HL-60 (cell line): Measurements from ENCODE around the gene NUDT19.
A peak's percentile ranks its signal among the peaks of the same experiment; 100 is the strongest.

ENCODE experiments used
- DNase-seq, 2 experiments: peaks; one replicate each; pipeline ENCODE4 v3.0.0-alpha.2; 2010 to 2020; ENCODE audit warnings: low read depth in 1 of 2, low spot score in 1 of 2
- H3K27ac ChIP-seq: fragments of 250-450 bp; sonication (Bioruptor Pico); replicated peaks from 2 replicates; pipeline ENCODE4 v1.5.1; 2020; ENCODE audit warnings: mild to moderate bottlenecking, moderate library complexity
- H3K27me3 ChIP-seq: fragments of 250-450 bp; sonication (Bioruptor Pico); 2 replicates; pipeline ENCODE4 v1.5.1; 2021; ENCODE audit warnings: mild to moderate bottlenecking, moderate library complexity; ENCODE audit not compliant: insufficient read depth, poor library complexity, severe bottlenecking
- H3K4me3 ChIP-seq: replicated peaks from 2 replicates; pipeline ENCODE4 v1.5.1; 2011; ENCODE audit warnings: mild to moderate bottlenecking, control low read depth, low read length; ENCODE audit not compliant: insufficient read depth
- CTCF ChIP-seq: IDR thresholded peaks from one replicate; pipeline ENCODE4 v1.5.1; 2011; ENCODE audit warnings: low read length, control low read depth, inconsistent platforms; ENCODE audit not compliant: insufficient read depth
- GABPA ChIP-seq: IDR thresholded peaks from 2 replicates; pipeline ENCODE4 v1.6.1; 2012; ENCODE audit warnings: low read depth
- POLR2AphosphoS5 ChIP-seq: IDR thresholded peaks from 2 replicates; pipeline ENCODE4 v1.6.1; 2012; ENCODE audit warnings: low read depth
- REST ChIP-seq: IDR thresholded peaks from 2 replicates; pipeline ENCODE4 v1.6.1; 2012; ENCODE audit warnings: low read depth; ENCODE audit not compliant: insufficient replicate concordance
- SPI1 ChIP-seq: IDR thresholded peaks from 2 replicates; pipeline ENCODE4 v1.6.1; 2012; ENCODE audit warnings: low read depth, mild to moderate bottlenecking, borderline replicate concordance

Gene NUDT19

DNA sequence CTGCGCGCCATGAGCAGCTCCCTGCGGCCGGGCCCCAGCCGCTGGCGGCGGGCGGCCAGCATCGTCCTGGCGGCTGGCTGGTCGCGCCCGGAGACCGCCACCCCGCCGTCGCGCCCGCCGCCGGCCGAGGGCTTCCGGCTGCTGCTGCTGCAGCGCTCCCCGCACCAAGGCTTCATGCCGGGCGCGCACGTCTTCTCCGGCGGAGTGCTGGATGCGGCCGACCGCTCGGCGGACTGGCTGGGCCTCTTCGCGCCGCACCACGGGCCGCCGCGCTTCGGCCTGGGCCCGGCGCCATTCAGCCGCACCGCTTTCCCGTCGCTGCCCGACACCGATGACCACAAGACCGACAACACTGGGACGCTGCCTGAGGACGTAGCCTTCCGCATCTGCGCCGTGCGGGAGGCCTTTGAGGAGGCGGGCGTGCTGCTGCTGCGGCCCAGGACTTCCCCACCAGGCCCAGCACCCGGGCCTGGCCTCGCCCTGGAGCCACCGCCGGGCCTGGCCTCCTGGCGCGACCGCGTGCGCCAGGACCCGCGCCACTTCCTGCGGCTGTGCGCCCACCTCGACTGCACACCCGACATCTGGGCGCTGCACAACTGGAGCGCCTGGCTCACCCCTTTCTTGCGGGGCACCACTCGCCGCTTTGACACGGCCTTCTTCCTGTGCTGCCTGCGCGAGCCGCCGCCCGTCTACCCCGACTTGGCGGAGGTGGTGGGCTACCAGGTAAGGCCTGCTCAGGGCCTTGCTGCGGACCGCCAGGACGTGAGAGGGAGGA, 518 bp downstream of the NUDT19 start:
- Histone ChIP-seq H3K27ac (peak overlapping the region; percentile 96), H3K27me3 (no peaks in the 10 kb centered on the region), H3K4me3 (peak overlapping the region; percentile 71)
- TF ChIP-seq GABPA, result no peak
- TF ChIP-seq REST, result no peak
- no peak for TF ChIP-seq CTCF
- TF ChIP-seq POLR2AphosphoS5, result peak; percentile 48; the same call in 1 of the 2 replicates
- TF ChIP-seq SPI1, result peak; percentile 42; the same call in 1 of the 2 replicates
- peak; percentile 75 to 77 for DNase-seq

- peak overlapping the region; percentile 96 for H3K27ac ChIP-seq
- peak in 1 of 2 experiments; percentile 24 for DNase-seq
These were observed 1.1 kb downstream of the NUDT19 start for GRCh38 chr19:32692727-32693061.

More at GRCh38 chr19:32692727-32693061, 1.1 kb downstream of the NUDT19 start:
- Histone ChIP-seq H3K27me3 (no peaks in the 10 kb centered on the region), H3K4me3 (peak overlapping the region; percentile 71)
- TF ChIP-seq SPI1, result no peak
- TF ChIP-seq POLR2AphosphoS5, result no peak
- TF ChIP-seq GABPA, result no peak
- no peak for TF ChIP-seq CTCF
- no peak for TF ChIP-seq REST
